ENCODE measurements around the gene FBN1. TPM values are rescaled to one million over a fixed set of nuclear protein-coding genes. Genes with fewer than 3 reads are reported as not detected.

The FBN1 gene
- total RNA-seq, 1 experiment from 2014 or later = 0.43 TPM

GRCh38 chr15:48479751-48480150 lies 165.8 kb downstream of the FBN1 start:
- Histone ChIP-seq H3K4me1 (no peaks in the 10 kb centered on the region), H3K9me3 (no peaks in the 10 kb centered on the region), H3K36me3 (ENCODE audit: control insufficient read depth, insufficient read depth, low read length) (no peaks in the 10 kb centered on the region), H3K27me3 (replicated peaks; ENCODE audit: control insufficient read depth, insufficient read depth, low read length) (no peaks in the 10 kb centered on the region), H3K4me3 (ENCODE audit: low read depth, low read length) (no peak overlapping the region)
- Mint-ChIP-seq H3K27ac (ENCODE audit: unreplicated experiment) (no peak overlapping the region), H3K4me1 (ENCODE audit: low read depth, unreplicated experiment) (no peaks in the 10 kb centered on the region), H3K36me3 (ENCODE audit: insufficient read depth, unreplicated experiment) (no peaks in the 10 kb centered on the region), H3K27me3 (ENCODE audit: insufficient read depth, unreplicated experiment) (no peaks in the 10 kb centered on the region), H3K4me3 (ENCODE audit: unreplicated experiment) (no peak overlapping the region), H3K9me3 (ENCODE audit: unreplicated experiment) (no peaks in the 10 kb centered on the region)
- no TSS peak for BruUV-seq (replicated peaks)
- CTCF ChIA-PET = no interaction called here
- no peak for DNase-seq
- intact Hi-C loops (cut with micrococcal nuclease; ENCODE audit: unreplicated experiment) = no loop called here
- POLR2A ChIA-PET = no interaction called here
- TF ChIP-seq CTCF (IDR thresholded peaks at IDR 0.05; ENCODE audit: insufficient read depth in 1 of 2, low read depth in 1 of 2, low read length in 1 of 2, severe bottlenecking in 1 of 2, unreplicated experiment in 1 of 2) = no peak

GRCh38 chr15:48478581-48478980 lies 166.9 kb downstream of the FBN1 start:
- Histone ChIP-seq H3K4me1 (no peaks in the 10 kb centered on the region), H3K36me3 (ENCODE audit: control insufficient read depth, insufficient read depth, low read length) (no peaks in the 10 kb centered on the region), H3K27me3 (replicated peaks; ENCODE audit: control insufficient read depth, insufficient read depth, low read length) (no peaks in the 10 kb centered on the region), H3K4me3 (ENCODE audit: low read depth, low read length) (no peak overlapping the region), H3K9me3 (no peaks in the 10 kb centered on the region)
- no peak overlapping the region for H3K27ac Mint-ChIP-seq (ENCODE audit: unreplicated experiment)
- no peaks in the 10 kb centered on the region for H3K9me3 Mint-ChIP-seq (ENCODE audit: unreplicated experiment)
- intact Hi-C loops (cut with micrococcal nuclease; ENCODE audit: unreplicated experiment) = no loop called here
- H3K36me3 Mint-ChIP-seq (ENCODE audit: insufficient read depth, unreplicated experiment) = no peaks in the 10 kb centered on the region
- DNase-seq = no peak
- no peak overlapping the region for H3K4me3 Mint-ChIP-seq (ENCODE audit: unreplicated experiment)
- CTCF ChIA-PET = no interaction called here
- TF ChIP-seq CTCF (IDR thresholded peaks at IDR 0.05; ENCODE audit: insufficient read depth in 1 of 2, low read depth in 1 of 2, low read length in 1 of 2, severe bottlenecking in 1 of 2, unreplicated experiment in 1 of 2) = no peak
- no peaks in the 10 kb centered on the region for H3K27me3 Mint-ChIP-seq (ENCODE audit: insufficient read depth, unreplicated experiment)
- POLR2A ChIA-PET = no interaction called here
- no TSS peak for BruUV-seq (replicated peaks)
- no peaks in the 10 kb centered on the region for H3K4me1 Mint-ChIP-seq (ENCODE audit: low read depth, unreplicated experiment)

GRCh38 chr15:48477795-48478360 lies 167.6 kb downstream of the FBN1 start:
- no peak overlapping the region for H3K4me3 ChIP-seq (ENCODE audit: low read depth, low read length)
- TF ChIP-seq CTCF (IDR thresholded peaks at IDR 0.05; ENCODE audit: insufficient read depth in 1 of 2, low read depth in 1 of 2, low read length in 1 of 2, severe bottlenecking in 1 of 2, unreplicated experiment in 1 of 2) = no peak
- intact Hi-C loops (cut with micrococcal nuclease; ENCODE audit: unreplicated experiment) = no loop called here
- H3K27me3 ChIP-seq (replicated peaks; ENCODE audit: control insufficient read depth, insufficient read depth, low read length) = no peaks in the 10 kb centered on the region
- H3K36me3 ChIP-seq (ENCODE audit: control insufficient read depth, insufficient read depth, low read length) = no peaks in the 10 kb centered on the region
- Mint-ChIP-seq H3K4me1 (ENCODE audit: low read depth, unreplicated experiment) (no peaks in the 10 kb centered on the region), H3K27ac (ENCODE audit: unreplicated experiment) (no peak overlapping the region), H3K36me3 (ENCODE audit: insufficient read depth, unreplicated experiment) (no peaks in the 10 kb centered on the region), H3K4me3 (ENCODE audit: unreplicated experiment) (no peak overlapping the region), H3K9me3 (ENCODE audit: unreplicated experiment) (no peaks in the 10 kb centered on the region), H3K27me3 (ENCODE audit: insufficient read depth, unreplicated experiment) (no peaks in the 10 kb centered on the region)
- no peak for DNase-seq
- H3K9me3 ChIP-seq = no peaks in the 10 kb centered on the region
- H3K4me1 ChIP-seq = no peaks in the 10 kb centered on the region
- POLR2A ChIA-PET = no interaction called here
- no TSS peak for BruUV-seq (replicated peaks)
- CTCF ChIA-PET = no interaction called here
